SK-N-SH (cell line): ENCODE data around the gene VRTN. TPM values are rescaled to one million over a fixed set of nuclear protein-coding genes. Genes with fewer than 3 reads are reported as not detected.

ENCODE experiments used
- CTCF ChIA-PET: fragments of 300-600, 350-600 bp; formaldehyde crosslinking; extraction: SDS; loops from one replicate; lab custom pipeline; 2021; lab: Yijun Ruan, JAX
- POLR2A ChIA-PET: fragments of 350-600 bp; sonication (Branson Sonifier 250); formaldehyde crosslinking; extraction: SDS; loops from one replicate; lab custom pipeline; 2020; ENCODE audit warnings: antibody characterized with exemption, inconsistent platforms; lab: Yijun Ruan, JAX
- DNase-seq: peaks from one replicate; pipeline ENCODE4 v3.0.0; 2012
- H2AFZ ChIP-seq: fragments of 200-600 bp; sonication (generic); 2 replicates; pipeline ENCODE4 v1.8.1; 2016; ENCODE audit warnings: antibody characterized with exemption, mild to moderate bottlenecking, low read depth
- H3F3A ChIP-seq: fragments of 200-600 bp; sonication (generic); replicated peaks from 2 replicates; pipeline ENCODE3; 2016; ENCODE audit warnings: antibody characterized with exemption, mild to moderate bottlenecking; ENCODE audit not compliant: insufficient read depth
- H3K27ac ChIP-seq, 2 experiments: fragments of 200-500 bp in 1 of 2; fragments of 200-600 bp in 1 of 2; sonication (Bioruptor generic) in 1 of 2; sonication (generic), shearing (Covaris generic) in 1 of 2; 2 replicates each; pipeline versions ENCODE4 v1.5.1 to v1.6.1; 2014 to 2016; ENCODE audit warnings: low read depth in 2 of 2, inconsistent platforms in 1 of 2, low read length in 1 of 2, mild to moderate bottlenecking in 1 of 2, mixed read lengths in 1 of 2
- H3K27me3 ChIP-seq: fragments of 200-600 bp; sonication (generic), shearing (Covaris generic); 2 replicates; pipeline ENCODE4 v1.6.1; 2016; ENCODE audit warnings: mixed run types; ENCODE audit not compliant: insufficient read depth
- H3K36me3 ChIP-seq, 2 experiments: fragments of 200-500 bp in 1 of 2; fragments of 200-600 bp in 1 of 2; sonication (Bioruptor generic) in 1 of 2; sonication (generic) in 1 of 2; replicated peaks in 1 of 2; 2 replicates each; pipeline versions ENCODE3 to v1.5.1; 2014 to 2016; ENCODE audit warnings: low read length in 1 of 2, mild to moderate bottlenecking in 1 of 2; ENCODE audit not compliant: insufficient read depth in 2 of 2, control insufficient read depth in 1 of 2
- H3K4me1 ChIP-seq, 2 experiments: fragments of 200-500 bp in 1 of 2; fragments of 200-600 bp in 1 of 2; sonication (Bioruptor generic) in 1 of 2; sonication (generic), shearing (Covaris generic) in 1 of 2; 2 replicates each; pipeline versions ENCODE4 v1.5.1 to v1.6.1; 2014 to 2016; ENCODE audit warnings: low read depth in 1 of 2, low read length in 1 of 2, mixed run types in 1 of 2; ENCODE audit not compliant: insufficient read depth in 2 of 2, control insufficient read depth in 1 of 2
- H3K4me2 ChIP-seq: fragments of 200-600 bp; sonication (generic), shearing (Covaris generic); 2 replicates; pipeline ENCODE4 v1.6.1; 2017; ENCODE audit warnings: mixed run types
- H3K4me3 ChIP-seq, 2 experiments: fragments of 200-500 bp in 1 of 2; fragments of 200-600 bp in 1 of 2; sonication (Bioruptor generic) in 1 of 2; sonication (generic), shearing (Covaris generic) in 1 of 2; 2 replicates each; pipeline versions ENCODE4 v1.5.1 to v1.8.1; 2014 to 2016; ENCODE audit warnings: low read depth in 2 of 2, inconsistent platforms in 1 of 2, low read length in 1 of 2, mild to moderate bottlenecking in 1 of 2, mixed read lengths in 1 of 2, moderate library complexity in 1 of 2
- H3K79me2 ChIP-seq: fragments of 200-600 bp; sonication (generic); 2 replicates; pipeline ENCODE4 v1.8.1; 2017; ENCODE audit warnings: mild to moderate bottlenecking; ENCODE audit not compliant: insufficient read depth
- H3K9ac ChIP-seq: fragments of 200-600 bp; sonication (generic); 2 replicates; pipeline ENCODE4 v1.6.1; 2017; ENCODE audit warnings: mixed run types
- H3K9me2 ChIP-seq: fragments of 200-600 bp; sonication (generic); 2 replicates; pipeline ENCODE4 v1.6.1; 2017; ENCODE audit warnings: mixed run types
- H3K9me3 ChIP-seq: fragments of 200-600 bp; sonication (generic); 2 replicates; pipeline ENCODE4 v1.6.1; 2017; ENCODE audit warnings: mixed run types, mild to moderate bottlenecking, moderate library complexity
- H4K20me1 ChIP-seq: fragments of 200-600 bp; sonication (generic); 2 replicates; pipeline ENCODE4 v1.6.1; 2017; ENCODE audit warnings: mild to moderate bottlenecking, mixed run types; ENCODE audit not compliant: insufficient read depth
- CHD2 ChIP-seq: fragments of 150-350 bp; IDR thresholded peaks from 2 replicates; pipeline ENCODE4 v1.6.1; 2018; ENCODE audit warnings: low read length; ENCODE audit not compliant: partially characterized antibody
- ELF1 ChIP-seq: IDR thresholded peaks from 2 replicates; pipeline ENCODE4 v1.4.0; 2012
- EP300 ChIP-seq, 2 experiments: IDR thresholded peaks; 2 replicates each; pipeline versions ENCODE4 v1.4.0 to v1.6.1; 2012; ENCODE audit warnings: borderline replicate concordance in 1 of 2, low read depth in 1 of 2, low read length in 1 of 2
- FOSL2 ChIP-seq: IDR thresholded peaks from 2 replicates; pipeline ENCODE4 v1.4.0; 2012; ENCODE audit warnings: low read depth, mild to moderate bottlenecking, moderate library complexity, borderline replicate concordance
- FOXJ3 ChIP-seq: sonication (generic); formaldehyde crosslinking; IDR thresholded peaks from 2 replicates; pipeline ENCODE4 v1.5.1; 2020; ENCODE audit warnings: mild to moderate bottlenecking, missing genetic modification reagents
- FOXM1 ChIP-seq: IDR thresholded peaks from 2 replicates; pipeline ENCODE4 v1.4.0; 2012; ENCODE audit warnings: low read depth, mild to moderate bottlenecking
- GABPA ChIP-seq: IDR thresholded peaks from 2 replicates; pipeline ENCODE4 v1.4.0; 2012; ENCODE audit warnings: low read depth, mild to moderate bottlenecking
- GATA2 ChIP-seq: sonication (generic); formaldehyde crosslinking; IDR thresholded peaks from 2 replicates; pipeline ENCODE4 v1.5.0; 2020; ENCODE audit warnings: mild to moderate bottlenecking, missing genetic modification reagents
- JUND ChIP-seq: IDR thresholded peaks from 2 replicates; pipeline ENCODE4 v1.4.0; 2012
- MAX ChIP-seq: IDR thresholded peaks from 2 replicates; pipeline ENCODE4 v1.4.0; 2012; ENCODE audit warnings: low read depth
- MXI1 ChIP-seq: IDR thresholded peaks from 2 replicates; pipeline ENCODE4 v1.6.1; 2012; ENCODE audit warnings: mild to moderate bottlenecking, low read depth, low read length, improper control_type of control experiment
- NFIC ChIP-seq: IDR thresholded peaks from 2 replicates; pipeline ENCODE4 v1.4.0; 2012; ENCODE audit warnings: borderline replicate concordance
- POLR2AphosphoS5 ChIP-seq: IDR thresholded peaks from 2 replicates; pipeline ENCODE4 v1.6.1; 2012; ENCODE audit warnings: low read depth, low read length
- RAD21 ChIP-seq: IDR thresholded peaks from 2 replicates; pipeline ENCODE4 v1.6.1; 2012; ENCODE audit warnings: mild to moderate bottlenecking, low read length
- RCOR1 ChIP-seq: fragments of 150-350 bp; IDR thresholded peaks from 2 replicates; pipeline ENCODE4 v1.6.1; 2017; ENCODE audit warnings: antibody characterized with exemption, low read length
- RFX5 ChIP-seq: IDR thresholded peaks from 2 replicates; pipeline ENCODE4 v1.6.1; 2012; ENCODE audit warnings: mild to moderate bottlenecking, improper control_type of control experiment, low read length
- RXRA ChIP-seq: IDR thresholded peaks from 2 replicates; pipeline ENCODE4 v1.4.0; 2012; ENCODE audit warnings: low read depth, mild to moderate bottlenecking, borderline replicate concordance
- SIN3A ChIP-seq: IDR thresholded peaks from 2 replicates; pipeline ENCODE4 v1.6.1; 2012; ENCODE audit warnings: low read depth, mild to moderate bottlenecking, low read length, moderate library complexity, borderline replicate concordance
- TAF1 ChIP-seq: IDR thresholded peaks from 2 replicates; pipeline ENCODE4 v1.6.1; 2012; ENCODE audit warnings: low read depth, mild to moderate bottlenecking, low read length, moderate library complexity, borderline replicate concordance
- TEAD4 ChIP-seq: IDR thresholded peaks from 2 replicates; pipeline ENCODE4 v1.4.0; 2012; ENCODE audit warnings: mild to moderate bottlenecking, borderline replicate concordance; ENCODE audit not compliant: insufficient read depth
- USF1 ChIP-seq: IDR thresholded peaks from 2 replicates; pipeline ENCODE4 v1.4.0; 2012; ENCODE audit warnings: low read depth, borderline replicate concordance
- YY1 ChIP-seq: IDR thresholded peaks from 2 replicates; pipeline ENCODE4 v1.4.0; 2012; ENCODE audit warnings: low read depth, mild to moderate bottlenecking
- ZBTB33 ChIP-seq: IDR thresholded peaks from 2 replicates; pipeline ENCODE4 v1.4.0; 2012; ENCODE audit warnings: low read depth, borderline replicate concordance
- WGBS: methylation state at CpG from one replicate; pipeline ENCODE4 v1.1.6; 2017; ENCODE audit warnings: low lambda C conversion rate; 5-methylcytosine and 5-hydroxymethylcytosine counted together
- polyA plus RNA-seq, 3 experiments: library from polyadenylated mRNA; depleted of rRNA; stranded (reverse); fragments of >200 nt; gene quantifications; 2 replicates each; pipeline ENCODE4 v1.2.3, GENCODE V29; 2012
- TF ChIP-seq, protein P1 (sequence below): fragments of 200-600 bp; sonication (generic); IDR thresholded peaks from 2 replicates; pipeline ENCODE4 v1.6.1; 2017; ENCODE audit warnings: antibody characterized with exemption, mild to moderate bottlenecking, moderate library complexity
- TF ChIP-seq, protein P2 (sequence below): IDR thresholded peaks from 2 replicates; pipeline ENCODE4; 2012

Gene VRTN
- polyA plus RNA-seq, 1 of the 3 experiments (the other 2 are of a cell fraction): not detected

- peak within 1 kb of the TSS; percentile 72 to 77 for H3K27ac ChIP-seq
- H4K20me1 ChIP-seq: no peaks in the 10 kb centered on the region
- no peaks in the 10 kb centered on the region for H3K9me2 ChIP-seq
- DNase-seq: peak; percentile 94
- H3K4me2 ChIP-seq: peak within 1 kb of the TSS; percentile 94
- peaks cover 10% of the 10 kb centered on the region in 2 experiments for H3K36me3 ChIP-seq
- H3K79me2 ChIP-seq: peaks cover 39% of the 10 kb centered on the region
- 15% methylated on average over 43 of the region's 61 CpGs for WGBS
- peak within 1 kb of the TSS; percentile 87 for H3K9ac ChIP-seq
- POLR2A ChIA-PET: interaction anchor here (0.8 to 1.7 kb wide), 4 partner anchors 11 to 45 kb away, joined by 3 read pairs; no protein-coding TSS in a partner anchor
- H3K4me3 ChIP-seq: peak within 1 kb of the TSS; percentile 69 to 99
- 0 out of 4 replicates have a peak, but pooled peaks of 1 of the 2 experiments have one; percentile 9 for TF ChIP-seq EP300 (IDR thresholded peaks at IDR 0.05; ENCODE audit: borderline replicate concordance in 1 of 2, low read depth in 1 of 2, low read length in 1 of 2)
- peak; percentile 94 for TF ChIP-seq POLR2AphosphoS5
- TF ChIP-seq RFX5: peak; percentile 66
- peak; percentile 41; the same call in 1 of the 2 replicates for TF ChIP-seq SIN3A
- TF ChIP-seq USF1: no peak
- peak; percentile 80 for TF ChIP-seq ELF1
- TF ChIP-seq TAF1: peak; percentile 91
- no peak for TF ChIP-seq JUND
- TF ChIP-seq RXRA: no peak
- no peak for TF ChIP-seq TEAD4
- peak; percentile 47; the same call in 1 of the 2 replicates for TF ChIP-seq MAX
- TF ChIP-seq, protein P1, sequence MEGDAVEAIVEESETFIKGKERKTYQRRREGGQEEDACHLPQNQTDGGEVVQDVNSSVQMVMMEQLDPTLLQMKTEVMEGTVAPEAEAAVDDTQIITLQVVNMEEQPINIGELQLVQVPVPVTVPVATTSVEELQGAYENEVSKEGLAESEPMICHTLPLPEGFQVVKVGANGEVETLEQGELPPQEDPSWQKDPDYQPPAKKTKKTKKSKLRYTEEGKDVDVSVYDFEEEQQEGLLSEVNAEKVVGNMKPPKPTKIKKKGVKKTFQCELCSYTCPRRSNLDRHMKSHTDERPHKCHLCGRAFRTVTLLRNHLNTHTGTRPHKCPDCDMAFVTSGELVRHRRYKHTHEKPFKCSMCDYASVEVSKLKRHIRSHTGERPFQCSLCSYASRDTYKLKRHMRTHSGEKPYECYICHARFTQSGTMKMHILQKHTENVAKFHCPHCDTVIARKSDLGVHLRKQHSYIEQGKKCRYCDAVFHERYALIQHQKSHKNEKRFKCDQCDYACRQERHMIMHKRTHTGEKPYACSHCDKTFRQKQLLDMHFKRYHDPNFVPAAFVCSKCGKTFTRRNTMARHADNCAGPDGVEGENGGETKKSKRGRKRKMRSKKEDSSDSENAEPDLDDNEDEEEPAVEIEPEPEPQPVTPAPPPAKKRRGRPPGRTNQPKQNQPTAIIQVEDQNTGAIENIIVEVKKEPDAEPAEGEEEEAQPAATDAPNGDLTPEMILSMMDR: peak; percentile 81
- peak; percentile 69 for TF ChIP-seq YY1
- no peak for TF ChIP-seq CHD2
- TF ChIP-seq FOSL2: no peak
- TF ChIP-seq RCOR1: no peak
- 0 out of 2 replicates have a peak, but pooled peaks have one; percentile 15 for TF ChIP-seq ZBTB33
- TF ChIP-seq RAD21: no peak
- no peak for TF ChIP-seq FOXJ3 (CRISPR knock-in tag)
- no peak for TF ChIP-seq FOXM1
- no peak for TF ChIP-seq NFIC
- TF ChIP-seq, protein P2, sequence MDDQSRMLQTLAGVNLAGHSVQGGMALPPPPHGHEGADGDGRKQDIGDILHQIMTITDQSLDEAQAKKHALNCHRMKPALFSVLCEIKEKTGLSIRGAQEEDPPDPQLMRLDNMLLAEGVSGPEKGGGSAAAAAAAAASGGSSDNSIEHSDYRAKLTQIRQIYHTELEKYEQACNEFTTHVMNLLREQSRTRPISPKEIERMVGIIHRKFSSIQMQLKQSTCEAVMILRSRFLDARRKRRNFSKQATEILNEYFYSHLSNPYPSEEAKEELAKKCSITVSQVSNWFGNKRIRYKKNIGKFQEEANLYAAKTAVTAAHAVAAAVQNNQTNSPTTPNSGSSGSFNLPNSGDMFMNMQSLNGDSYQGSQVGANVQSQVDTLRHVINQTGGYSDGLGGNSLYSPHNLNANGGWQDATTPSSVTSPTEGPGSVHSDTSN: no peak
- peak; percentile 84 for TF ChIP-seq GABPA
- peak; percentile 53; the same call in 1 of the 2 replicates for TF ChIP-seq MXI1
- TF ChIP-seq GATA2 (CRISPR knock-in tag): no peak
- H2AFZ ChIP-seq: peak within 1 kb of the TSS; percentile 99
- no peaks in the 10 kb centered on the region; a peak in 1 of 4 replicates for H3K4me1 ChIP-seq
- peaks cover 6% of the 10 kb centered on the region for H3F3A ChIP-seq
- no peaks in the 10 kb centered on the region for H3K27me3 ChIP-seq
- no peaks in the 10 kb centered on the region for H3K9me3 ChIP-seq
- CTCF ChIA-PET: interaction anchor here (0.6 to 2.6 kb wide), 17 partner anchors 8 to 183 kb away, joined by 3 to 17 read pairs (median 4); no protein-coding TSS in a partner anchor
Observed at GRCh38 chr14:74302634-74303569, 45.4 kb upstream of the VRTN start, which contains the start of gene ABCD4. Gene ABCD4, minus strand, starts transcription at chr14:74302934. Its CDS starts 22 bp downstream, at chr14:74302912.
